ENCODE results near the gene MEOX2.

MEOX2 gene

GRCh38 chr7:15681186-15681585 lies 5.3 kb downstream of the MEOX2 start:
- no peak for DNase-seq (ENCODE audit: low read depth)

DNA sequence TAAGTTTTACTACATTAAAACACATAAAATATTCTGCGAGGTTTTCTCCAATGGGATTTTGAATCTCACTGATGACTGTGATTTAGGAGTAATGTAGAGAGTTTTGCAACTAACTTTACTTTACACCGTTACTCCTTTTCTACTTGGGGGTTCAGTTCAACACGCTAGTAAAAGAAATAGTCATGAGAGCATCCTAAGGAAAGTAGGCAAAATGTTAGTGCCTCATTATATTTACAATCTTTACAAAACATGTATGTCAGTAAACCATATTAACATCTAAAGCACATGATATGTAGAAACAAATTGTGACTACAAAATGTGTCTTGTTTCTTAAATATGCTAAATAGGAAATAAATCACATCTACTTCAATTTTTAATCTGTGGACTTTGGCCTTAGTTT lies 6.0 kb downstream of the MEOX2 start:
- DNase-seq (ENCODE audit: low read depth), result no peak

DNA sequence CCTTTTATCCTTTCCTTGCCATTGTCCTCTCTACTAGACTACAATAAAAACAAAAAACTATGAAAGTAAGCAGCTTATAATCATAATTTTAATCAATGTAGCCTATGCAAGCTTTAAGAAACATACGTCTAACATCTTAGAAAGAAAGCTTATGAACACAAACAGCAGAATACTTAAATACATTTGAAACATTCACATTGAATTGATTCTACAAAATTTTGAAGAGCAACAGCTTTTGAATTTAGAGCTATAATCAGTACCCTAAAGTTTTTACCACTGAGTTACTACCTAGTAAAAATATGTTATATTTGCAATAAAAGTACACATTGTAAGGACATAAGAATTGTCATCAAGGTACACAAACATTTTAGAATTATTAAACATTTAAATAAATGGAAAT lies 7.2 kb downstream of the MEOX2 start:
- no peak for DNase-seq (ENCODE audit: low read depth)

GRCh38 chr7:15678653-15679052 lies 7.8 kb downstream of the MEOX2 start:
- DNase-seq (ENCODE audit: low read depth), result no peak

- DNase-seq (ENCODE audit: low read depth), result no peak
Observed at GRCh38 chr7:15675379-15675778, 11.1 kb downstream of the MEOX2 start.

- no peak for DNase-seq (ENCODE audit: low read depth)
Observed at GRCh38 chr7:15674586-15674985, 11.9 kb downstream of the MEOX2 start.

GRCh38 chr7:15669443-15670090 lies 16.9 kb downstream of the MEOX2 start:
- DNase-seq (ENCODE audit: low read depth), result no peak

DNA sequence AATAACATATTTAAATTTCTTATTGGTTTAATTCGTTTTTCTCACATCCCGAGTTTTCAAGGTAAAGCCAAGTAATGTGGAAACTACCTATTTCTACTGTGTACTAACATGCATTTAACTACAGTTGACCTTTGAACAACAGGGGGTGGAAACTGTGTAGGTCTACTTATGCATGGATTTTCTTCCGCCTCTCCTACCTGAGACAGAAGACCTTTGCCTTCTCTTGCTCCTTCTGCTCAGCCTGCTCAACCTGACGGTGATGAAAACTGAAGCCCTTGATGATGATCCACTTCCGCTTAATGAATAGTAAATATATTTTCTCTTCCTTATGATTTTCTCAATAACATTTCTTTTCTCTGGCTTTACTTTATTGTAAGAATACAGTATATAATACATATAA lies 18.5 kb downstream of the MEOX2 start:
- DNase-seq (ENCODE audit: low read depth), result no peak

DNA sequence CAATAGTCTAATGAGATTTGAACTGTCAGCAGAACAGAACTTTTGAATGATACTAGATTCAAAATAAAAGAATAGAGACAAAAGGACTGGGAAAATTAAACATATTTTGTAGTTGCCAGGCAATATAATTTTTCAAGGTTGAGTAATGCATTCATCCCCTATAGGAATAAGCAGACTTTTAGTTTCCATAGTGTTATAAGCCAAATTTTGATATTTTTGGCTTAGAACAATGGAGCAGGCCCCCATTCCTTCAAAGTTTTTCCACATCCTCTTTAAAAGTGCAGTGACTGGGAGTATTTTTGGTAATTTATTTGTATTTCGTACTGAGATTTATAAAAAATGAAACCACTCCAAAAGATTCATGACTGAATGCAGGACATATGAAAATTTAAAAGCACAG lies 24.0 kb downstream of the MEOX2 start:
- no peak for DNase-seq (ENCODE audit: low read depth)

GRCh38 chr7:15658247-15658646 lies 28.2 kb downstream of the MEOX2 start:
- no peak for DNase-seq (ENCODE audit: low read depth)

GRCh38 chr7:15652776-15653290 lies 33.6 kb downstream of the MEOX2 start:
- DNase-seq (ENCODE audit: low read depth), result no peak

DNA sequence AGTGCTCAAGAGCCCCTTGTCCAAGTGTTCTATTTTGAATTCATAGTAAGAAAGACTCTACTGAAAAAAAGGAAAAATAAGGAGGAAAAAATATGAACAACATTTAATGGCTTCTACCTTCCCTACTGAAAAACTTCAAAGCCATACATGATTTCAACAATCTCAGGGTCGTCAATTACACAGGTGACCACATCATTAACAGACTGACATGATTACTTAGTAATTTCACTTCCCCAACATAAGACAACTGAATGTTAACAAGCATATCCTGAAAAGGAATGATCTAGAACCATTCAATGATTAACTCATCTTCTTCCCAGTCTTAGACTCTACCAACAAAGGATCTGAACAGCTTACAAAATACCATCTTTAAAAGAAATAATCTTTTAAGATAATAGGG lies 34.8 kb downstream of the MEOX2 start:
- no peak for DNase-seq (ENCODE audit: low read depth)

DNA sequence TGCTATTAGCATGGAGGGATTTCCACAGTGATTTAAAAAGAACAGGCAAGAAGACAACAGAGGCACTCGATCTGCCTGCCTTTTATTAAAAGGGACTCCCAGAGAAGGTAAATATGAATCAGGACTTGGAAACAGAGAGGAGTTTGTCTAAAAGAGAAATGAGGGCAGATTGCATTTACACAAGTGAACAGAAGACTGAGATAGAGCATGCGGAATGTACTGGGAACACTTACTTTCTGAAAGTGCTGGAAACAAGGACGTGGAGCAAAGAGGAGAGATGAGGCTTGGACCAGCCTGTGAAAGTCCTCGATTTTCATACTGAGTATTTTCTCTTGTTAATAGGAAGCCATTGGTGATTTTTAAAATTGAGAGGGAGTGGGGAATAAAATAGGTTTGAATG lies 35.7 kb downstream of the MEOX2 start:
- DNase-seq (ENCODE audit: low read depth), result no peak

GRCh38 chr7:15648461-15648961 lies 38.0 kb downstream of the MEOX2 start:
- no peak for DNase-seq (ENCODE audit: low read depth)

GRCh38 chr7:15647309-15647708 lies 39.2 kb downstream of the MEOX2 start:
- DNase-seq (ENCODE audit: low read depth), result no peak

DNA sequence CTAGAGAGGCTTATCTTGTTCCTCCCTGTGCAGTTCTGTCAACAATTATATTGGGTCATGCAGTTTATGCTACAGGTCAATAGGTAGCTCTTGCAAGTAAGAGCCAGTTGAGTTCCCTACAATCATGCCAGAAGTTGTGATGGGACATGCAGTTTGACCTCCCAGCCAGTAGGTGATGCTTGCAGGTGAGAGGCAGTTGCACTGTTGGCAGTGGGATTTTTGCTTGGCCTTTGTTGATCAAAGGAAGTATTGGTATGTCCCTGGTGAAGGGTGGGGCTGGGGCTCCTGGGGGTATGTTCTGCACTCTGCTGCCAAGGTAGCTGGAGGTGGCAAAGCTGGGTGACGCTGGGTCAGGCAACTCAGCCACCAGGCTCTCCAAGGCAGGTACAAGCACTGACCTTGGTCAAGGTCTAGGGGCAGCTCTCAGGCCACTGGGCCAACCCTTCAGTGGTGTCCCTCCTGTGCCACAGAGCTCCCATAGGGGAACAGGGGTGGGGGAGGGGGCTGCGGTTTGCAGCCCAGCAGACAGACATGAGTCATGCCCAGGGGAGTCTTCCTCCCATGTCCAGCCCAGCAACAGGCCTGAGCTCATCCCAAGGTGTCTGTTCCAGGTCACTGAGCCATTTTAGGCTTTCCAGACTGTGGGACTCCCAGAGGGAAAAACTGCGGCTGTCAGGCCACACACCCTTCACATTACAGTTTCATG lies 43.3 kb downstream of the MEOX2 start:
- DNase-seq (ENCODE audit: low read depth), result no peak

- no peak for DNase-seq (ENCODE audit: low read depth)
Observed at GRCh38 chr7:15628876-15629275, 57.6 kb downstream of the MEOX2 start.

DNA sequence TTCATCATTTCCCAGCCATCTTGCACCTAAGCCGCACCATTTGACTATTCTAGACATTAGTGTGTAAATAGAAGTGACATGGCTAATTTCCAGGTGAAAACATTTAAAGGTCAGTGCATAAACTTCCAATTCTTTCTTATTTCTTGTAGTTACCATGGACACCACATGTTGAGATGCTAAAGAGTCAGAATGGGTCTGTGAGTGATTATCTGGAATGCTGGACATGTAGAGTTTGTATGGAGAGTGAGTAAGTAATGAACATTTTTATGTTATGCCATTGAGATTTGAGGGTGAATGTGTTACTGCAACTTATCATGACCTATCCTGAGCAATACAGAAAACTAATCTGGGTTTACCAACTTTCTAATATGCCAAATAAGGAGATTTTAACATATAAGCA lies 60.4 kb downstream of the MEOX2 start:
- DNase-seq (ENCODE audit: low read depth), result no peak

- DNase-seq (ENCODE audit: low read depth), result no peak
Observed at GRCh38 chr7:15625466-15625865, 61.0 kb downstream of the MEOX2 start.

DNA sequence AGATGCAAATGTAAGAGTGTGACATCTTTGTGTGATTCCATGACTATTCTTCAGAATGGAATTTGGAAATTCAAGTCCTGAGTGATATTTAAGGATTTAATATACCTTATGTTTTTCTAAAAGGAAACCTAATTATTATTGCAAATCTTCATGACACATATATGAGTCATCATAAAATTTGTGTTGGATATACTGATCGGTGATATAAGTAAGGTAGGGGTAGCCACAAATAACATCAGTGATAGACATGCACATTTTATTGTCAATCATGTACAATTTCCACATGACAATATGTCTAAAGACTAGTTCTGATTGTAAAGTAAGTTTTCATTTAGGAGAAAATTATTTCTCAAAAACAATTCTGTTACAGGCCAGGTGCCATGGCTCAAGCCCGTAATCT lies 65.0 kb downstream of the MEOX2 start:
- DNase-seq (ENCODE audit: low read depth), result no peak

- DNase-seq (ENCODE audit: low read depth), result no peak
Observed at GRCh38 chr7:15620491-15621185, 65.8 kb downstream of the MEOX2 start.

DNA sequence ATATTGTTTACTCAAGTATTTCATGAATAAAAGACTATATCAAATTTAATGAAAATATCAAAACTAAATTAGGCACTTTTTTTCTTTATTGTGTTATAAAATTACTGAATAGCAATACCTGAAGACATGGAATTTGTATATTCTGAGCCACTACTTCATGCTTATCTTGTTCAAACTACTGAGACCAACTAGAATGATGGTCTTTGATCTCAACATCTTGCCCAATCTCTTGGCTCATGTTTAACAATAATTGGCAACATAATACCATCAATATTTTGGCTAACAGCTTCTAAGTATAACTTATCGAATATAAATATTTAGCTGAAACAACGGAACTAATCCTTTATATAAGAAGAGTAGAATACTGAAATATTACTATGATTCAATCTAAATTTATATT lies 68.2 kb downstream of the MEOX2 start:
- DNase-seq (ENCODE audit: low read depth), result no peak

DNA sequence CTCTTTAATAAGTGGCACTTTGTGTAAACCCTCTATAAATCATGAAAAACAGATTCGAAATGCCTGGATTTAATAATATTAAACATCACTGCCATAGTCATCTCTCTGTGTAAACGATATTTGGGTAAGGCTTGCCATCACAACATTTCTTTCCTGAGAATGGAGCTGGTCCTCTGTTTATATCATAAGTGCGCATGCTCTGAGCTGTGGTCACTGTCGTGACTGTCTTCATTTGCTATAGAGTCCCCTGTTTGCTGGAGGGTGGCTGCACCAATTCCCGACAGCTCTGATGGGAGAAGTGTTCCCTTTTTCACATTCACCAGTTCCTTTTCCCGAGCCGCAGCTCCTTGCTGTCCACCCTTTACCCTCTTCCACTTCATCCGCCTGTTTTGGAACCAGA lies 74.3 kb downstream of the MEOX2 start:
- no peak for DNase-seq (ENCODE audit: low read depth)
